Activated naive CD4-positive, alpha-beta T cell treated with anti-CD3 and anti-CD28 coated beads, Interleukin-2, amount 50 U/mL, for 72 hours (primary cell): ENCODE measurements around the gene TYMP. TPM values are rescaled to one million over a fixed set of nuclear protein-coding genes. Genes with fewer than 3 reads are reported as not detected.
A peak's percentile ranks its signal among the peaks of the same experiment; 100 is the strongest.

ENCODE experiments used
- ATAC-seq, 2 donors: fragments of 150-1000 bp; cut with Tn5 transposase; 2 replicates each; pipeline ENCODE4 v1.10.0; 2021; ENCODE audit warnings: mild to moderate bottlenecking in 2 of 2, moderate library complexity in 2 of 2
- DNase-seq, 2 donors: peaks; one replicate each; pipeline ENCODE4 v3.0.0; 2021 to 2022; ENCODE audit warnings: low spot score in 2 of 2
- H3K27ac Mint-ChIP-seq, 2 donors: one replicate each; pipeline ENCODE4 v1.8.0; 2022; ENCODE audit warnings: mild to moderate bottlenecking in 2 of 2, mixed read lengths in 2 of 2
- H3K36me3 Mint-ChIP-seq, 2 donors: one replicate each; pipeline ENCODE4 v1.8.0; 2022; ENCODE audit warnings: mixed read lengths in 2 of 2
- H3K9me3 Mint-ChIP-seq, 2 donors: one replicate each; pipeline ENCODE4 v1.8.0; 2022; ENCODE audit warnings: mixed read lengths in 2 of 2
- total RNA-seq, 2 donors: library from RNA; stranded (reverse); gene quantifications; one replicate each; pipeline ENCODE4 v1.2.3, GENCODE V29; 2022

Gene TYMP
- total RNA-seq, 2 donors from 2014 or later, result 20.8 to 74.5 TPM

DNA sequence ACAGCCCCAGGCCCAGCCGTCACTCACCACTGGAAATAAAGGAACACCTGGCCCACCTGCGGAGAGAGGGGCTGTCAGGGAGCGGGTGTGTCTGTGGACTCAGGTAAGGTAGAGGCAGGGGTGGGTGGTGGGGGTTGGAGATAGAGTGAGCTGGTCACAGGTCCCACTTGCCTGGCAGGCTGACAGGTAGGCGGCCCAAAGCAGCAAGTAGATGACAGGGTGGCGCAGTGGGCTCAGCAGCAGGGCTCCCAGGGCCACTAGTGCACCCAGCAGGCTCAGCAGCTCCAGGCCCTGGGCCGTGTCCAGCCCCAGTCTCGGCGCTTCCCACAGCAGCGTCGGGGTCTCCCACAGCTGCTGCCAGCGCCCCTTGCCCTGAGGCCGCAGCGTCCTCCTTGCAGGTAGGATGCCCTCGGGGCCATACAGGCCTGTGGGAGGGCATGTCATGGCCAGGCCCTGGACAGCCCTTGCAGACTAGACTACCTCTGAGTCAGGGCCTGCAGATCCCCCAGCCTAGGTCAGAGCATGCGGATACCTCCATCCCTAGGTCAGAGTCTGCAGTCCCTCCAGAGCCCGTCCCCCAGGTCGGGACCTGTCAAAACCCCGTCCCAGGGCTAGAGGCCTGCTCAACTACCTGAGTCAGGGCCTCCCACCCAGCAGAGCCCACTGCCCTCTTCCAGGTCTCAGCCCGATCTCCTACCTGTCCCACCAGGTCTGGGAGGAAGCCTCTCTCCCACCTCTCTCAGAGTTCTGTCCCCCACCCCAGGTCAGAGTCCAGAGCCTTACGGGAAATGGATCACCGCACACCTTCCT, 23.0 kb downstream of the TYMP start:
- peak overlapping the region; percentile 89 to 98 for H3K27ac Mint-ChIP-seq

DNA sequence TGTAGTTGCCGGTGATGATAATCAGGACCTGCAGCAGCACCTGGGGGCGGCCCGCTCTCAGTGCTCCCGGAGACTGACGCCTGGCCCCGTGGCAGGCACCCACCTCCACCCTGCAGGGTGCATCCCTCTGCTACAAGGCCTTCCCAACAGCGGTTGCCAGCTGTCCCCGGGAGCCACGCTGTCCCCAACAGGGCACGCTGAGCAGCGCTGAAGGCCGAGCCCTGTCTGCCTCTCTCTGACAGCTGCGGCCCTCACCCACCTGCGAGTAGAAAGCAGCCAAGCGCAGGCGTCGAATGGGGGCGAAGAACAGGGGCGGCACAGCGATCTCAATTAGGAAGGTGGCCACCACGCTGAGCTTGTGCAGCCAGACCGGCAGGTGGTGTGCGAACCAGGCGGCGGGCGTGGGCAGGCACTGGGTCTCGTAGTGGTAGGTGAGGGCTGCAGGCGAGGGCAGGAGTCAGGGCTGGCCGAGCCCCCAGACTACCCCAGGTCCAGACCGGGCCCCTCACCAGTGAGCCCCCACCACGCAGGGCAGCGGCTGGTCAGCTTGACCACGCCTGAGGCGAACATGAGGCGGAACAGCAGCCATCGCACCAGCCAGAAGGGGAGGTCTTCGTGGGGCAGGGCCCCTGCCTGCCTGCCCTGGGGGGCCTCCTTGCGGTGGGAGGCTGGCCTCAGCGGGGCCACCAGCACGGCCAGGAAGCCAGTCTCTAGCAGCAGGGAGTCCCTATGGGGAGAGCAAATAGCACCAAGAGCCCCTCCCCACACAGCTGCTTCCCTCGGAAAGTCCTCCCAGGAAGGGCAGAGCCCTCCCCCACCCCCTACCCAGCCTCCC, 23.8 kb downstream of the TYMP start:
- DNase-seq, result no peak
- H3K36me3 Mint-ChIP-seq, result peaks cover 12 to 22% of the 10 kb centered on the region in 2 donors
- H3K9me3 Mint-ChIP-seq, result no peaks in the 10 kb centered on the region
- ATAC-seq, result no peak
- no peak overlapping the region for H3K27ac Mint-ChIP-seq

More for the DNA sequence above, 23.0 kb downstream of the TYMP start:
- ATAC-seq, result peak in 1 of 2 donors; percentile 9
- DNase-seq, result no peak
- peaks cover 12 to 22% of the 10 kb centered on the region in 2 donors for H3K36me3 Mint-ChIP-seq
- no peaks in the 10 kb centered on the region for H3K9me3 Mint-ChIP-seq

DNA sequence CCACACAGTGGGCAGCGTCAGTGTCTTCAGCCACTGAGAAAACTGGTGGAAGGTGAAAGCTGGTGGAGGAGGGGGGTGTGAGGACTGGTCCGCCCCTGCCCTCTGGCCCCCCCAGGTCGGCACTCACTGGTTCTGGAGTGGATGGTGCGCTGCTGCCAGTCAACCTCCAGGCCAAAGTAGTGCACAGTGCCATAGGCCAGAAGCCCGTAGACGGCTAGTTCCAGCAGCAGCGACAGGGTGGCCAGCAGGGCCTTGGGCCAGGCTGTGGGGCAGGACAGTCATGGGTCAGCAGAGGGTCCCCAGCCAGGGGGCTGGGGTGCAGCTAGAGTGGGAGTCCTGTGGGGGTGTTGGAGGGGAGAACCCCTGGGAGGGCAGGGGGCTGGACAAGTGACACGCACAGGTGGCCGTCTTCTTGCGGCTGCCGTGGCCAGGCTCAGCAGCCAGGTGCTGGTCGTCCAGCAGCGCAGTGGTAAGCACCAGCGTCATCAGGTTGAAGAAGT, 24.5 kb downstream of the TYMP start:
- no peak for DNase-seq
- H3K9me3 Mint-ChIP-seq, result no peaks in the 10 kb centered on the region
- H3K27ac Mint-ChIP-seq, result no peak overlapping the region
- H3K36me3 Mint-ChIP-seq, result peaks cover 12 to 22% of the 10 kb centered on the region in 2 donors
- ATAC-seq, result no peak

DNA sequence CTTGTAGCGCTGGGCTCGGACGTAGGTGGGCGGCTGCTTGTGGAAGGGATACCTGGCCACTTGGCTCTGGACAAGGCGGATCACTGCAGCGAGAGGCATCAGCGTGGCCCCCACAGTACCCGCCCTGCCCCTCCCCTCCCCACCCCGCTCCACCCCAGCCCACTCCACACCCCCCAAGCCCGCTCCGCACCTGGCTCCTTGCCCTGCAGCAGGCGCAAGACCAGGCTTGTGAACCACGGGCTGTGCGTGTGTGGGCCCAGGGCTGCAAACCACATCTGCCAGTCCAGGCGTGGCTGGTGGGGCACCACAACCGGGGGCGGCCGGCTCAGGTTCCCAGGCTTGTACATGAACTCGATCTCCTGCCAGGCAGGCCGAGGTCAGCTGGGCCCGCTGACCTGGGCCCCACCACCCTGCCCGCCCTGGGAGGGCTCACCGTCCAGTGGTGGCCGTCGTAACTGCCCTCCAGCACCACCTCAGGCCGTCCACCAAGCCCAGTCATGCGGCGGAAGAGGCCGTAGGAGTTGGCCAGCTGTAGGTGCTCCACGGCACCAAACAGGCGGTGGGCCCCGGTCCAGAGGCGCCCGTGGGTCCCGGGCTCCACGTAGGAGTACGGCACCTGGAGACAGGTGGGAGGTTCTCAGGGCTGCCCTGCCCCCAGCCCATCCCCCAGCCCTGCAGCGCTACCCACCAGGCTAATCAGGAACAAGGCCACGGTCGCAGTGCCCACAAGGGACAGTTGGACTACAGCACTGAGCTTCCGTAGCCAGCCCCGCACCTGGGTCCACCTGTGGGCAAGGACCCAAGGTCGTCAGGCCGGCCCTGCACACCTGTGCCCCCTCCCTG, 25.2 kb downstream of the TYMP start:
- Mint-ChIP-seq H3K36me3 (peaks cover 12 to 21% of the 10 kb centered on the region in 2 donors), H3K9me3 (no peaks in the 10 kb centered on the region), H3K27ac (no peak overlapping the region)
- ATAC-seq, result no peak
- no peak for DNase-seq

DNA sequence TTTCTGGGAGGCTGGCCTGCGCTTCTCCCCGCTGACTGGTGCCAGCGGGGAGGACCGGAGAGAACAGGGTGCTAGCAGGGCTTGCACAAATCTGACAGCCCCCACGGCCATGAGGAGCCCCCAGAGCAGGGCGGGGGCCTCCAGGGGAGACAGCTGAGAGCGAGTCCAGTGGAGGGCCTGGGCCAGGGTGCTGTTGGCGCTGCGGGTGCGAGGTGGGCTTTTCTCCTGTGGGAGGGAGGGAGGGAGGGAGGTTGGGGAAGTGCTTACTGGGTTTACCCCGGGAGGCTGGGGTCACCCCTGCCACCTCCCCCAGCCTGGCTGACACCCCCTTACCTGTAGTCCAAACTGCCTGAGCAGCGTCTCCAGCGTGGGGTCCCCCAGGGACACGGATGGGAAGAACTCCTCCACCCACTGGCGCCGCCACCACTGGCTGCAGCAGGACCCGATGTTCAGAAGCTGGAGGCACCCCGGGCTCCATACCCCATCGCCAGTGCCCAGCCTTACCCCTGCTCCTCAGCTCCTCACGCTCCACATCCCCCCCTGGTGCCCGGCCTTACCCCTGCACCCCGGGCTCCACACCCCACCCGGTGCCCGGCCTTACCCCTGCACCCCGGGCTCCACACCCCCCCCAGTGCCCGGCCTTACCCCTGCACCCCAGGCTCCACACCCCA, 26.2 kb downstream of the TYMP start:
- no peak overlapping the region for H3K27ac Mint-ChIP-seq
- H3K9me3 Mint-ChIP-seq, result no peaks in the 10 kb centered on the region
- ATAC-seq, result no peak
- no peak for DNase-seq
- peaks cover 6 to 11% of the 10 kb centered on the region in 2 donors for H3K36me3 Mint-ChIP-seq

DNA sequence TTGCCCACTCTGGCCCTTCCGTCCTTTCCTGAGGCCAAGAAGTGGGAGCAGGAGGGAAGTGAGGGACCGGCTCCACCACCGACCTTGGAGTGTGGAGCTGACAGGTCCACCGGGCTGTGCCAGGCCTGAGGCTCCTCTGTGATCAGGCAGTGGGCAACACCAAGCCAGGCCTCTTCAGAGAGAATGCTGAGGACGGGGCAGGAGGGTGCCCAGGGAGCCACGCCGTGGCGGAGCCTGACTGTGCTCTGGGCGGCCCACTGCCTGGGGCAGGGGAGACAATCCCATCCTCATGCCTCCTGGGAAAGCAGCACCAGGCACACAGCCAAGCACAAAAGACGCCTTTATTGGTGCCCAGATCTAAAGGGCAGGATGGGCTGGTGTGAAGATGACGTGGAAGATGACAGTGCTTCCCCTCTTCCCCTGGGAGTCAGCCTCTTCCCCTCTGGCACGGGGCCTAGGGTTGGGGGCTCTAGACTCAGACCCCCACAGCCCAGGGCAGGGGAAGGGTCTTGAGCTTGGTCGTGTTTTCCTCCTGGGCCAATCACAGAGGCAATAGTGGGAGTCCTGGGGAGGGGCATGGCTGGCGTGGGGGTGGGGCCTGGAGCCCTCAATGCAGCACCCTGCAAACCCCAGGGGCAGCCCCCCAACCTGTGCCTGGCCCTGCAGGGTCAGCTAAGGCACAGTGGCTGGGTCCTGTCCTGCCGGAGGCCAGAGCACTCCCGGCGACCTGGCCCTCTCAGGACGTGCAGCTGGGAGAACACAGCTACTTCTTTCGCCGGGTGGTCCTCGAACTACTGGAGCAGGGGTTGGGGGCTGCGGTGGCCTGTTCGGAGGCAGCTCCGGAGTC, 27.0 kb downstream of the TYMP start:
- ATAC-seq (no peak), DNase-seq (no peak)
- Mint-ChIP-seq H3K9me3 (no peaks in the 10 kb centered on the region), H3K36me3 (peaks cover 6 to 8% of the 10 kb centered on the region in 2 donors), H3K27ac (no peak overlapping the region)

DNA sequence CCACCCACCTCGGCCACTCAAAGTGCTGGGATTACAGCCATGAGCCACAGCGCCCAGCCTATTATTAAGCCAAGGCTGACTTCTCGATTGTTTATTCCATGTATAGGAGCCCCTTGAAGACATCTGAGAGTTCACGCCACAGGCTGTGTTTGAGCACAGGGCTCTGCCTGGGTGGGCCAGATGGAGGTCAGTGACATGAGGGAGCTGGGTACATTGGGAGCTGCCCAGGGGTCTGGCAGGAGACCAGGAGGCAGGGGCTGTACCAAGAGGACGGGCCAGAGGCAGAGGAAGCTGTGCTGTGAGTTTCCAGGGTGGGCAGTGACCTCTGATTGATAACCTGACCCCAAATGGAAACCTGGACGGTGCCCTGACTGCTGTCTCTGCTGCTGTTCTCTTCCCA, 27.7 kb downstream of the TYMP start:
- DNase-seq (no peak), ATAC-seq (no peak)
- Mint-ChIP-seq H3K9me3 (no peaks in the 10 kb centered on the region), H3K36me3 (peaks cover 2 to 4% of the 10 kb centered on the region in 2 donors), H3K27ac (no peak overlapping the region)

DNA sequence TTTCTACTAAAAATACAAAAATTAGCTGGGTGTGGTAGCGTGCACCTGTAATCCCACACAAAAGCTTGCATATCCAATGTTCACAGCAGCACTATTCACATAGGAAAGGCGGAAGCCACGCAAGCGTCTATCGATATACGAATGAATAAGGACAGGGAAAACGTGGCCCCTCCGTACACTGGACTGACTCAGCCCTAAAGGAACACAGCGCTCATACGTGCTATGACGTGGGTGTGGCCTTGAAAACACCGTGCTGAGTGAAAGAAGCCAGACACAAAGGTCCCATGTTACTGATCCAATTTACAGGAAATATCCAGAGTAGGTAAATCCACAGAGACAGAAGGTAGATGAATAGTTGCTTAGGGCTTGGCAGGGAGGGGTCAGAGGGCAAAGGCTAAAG, 29.4 kb downstream of the TYMP start:
- ATAC-seq, result no peak
- H3K27ac Mint-ChIP-seq, result no peak overlapping the region
- no peaks in the 10 kb centered on the region for H3K36me3 Mint-ChIP-seq
- no peak for DNase-seq
- no peaks in the 10 kb centered on the region for H3K9me3 Mint-ChIP-seq

DNA sequence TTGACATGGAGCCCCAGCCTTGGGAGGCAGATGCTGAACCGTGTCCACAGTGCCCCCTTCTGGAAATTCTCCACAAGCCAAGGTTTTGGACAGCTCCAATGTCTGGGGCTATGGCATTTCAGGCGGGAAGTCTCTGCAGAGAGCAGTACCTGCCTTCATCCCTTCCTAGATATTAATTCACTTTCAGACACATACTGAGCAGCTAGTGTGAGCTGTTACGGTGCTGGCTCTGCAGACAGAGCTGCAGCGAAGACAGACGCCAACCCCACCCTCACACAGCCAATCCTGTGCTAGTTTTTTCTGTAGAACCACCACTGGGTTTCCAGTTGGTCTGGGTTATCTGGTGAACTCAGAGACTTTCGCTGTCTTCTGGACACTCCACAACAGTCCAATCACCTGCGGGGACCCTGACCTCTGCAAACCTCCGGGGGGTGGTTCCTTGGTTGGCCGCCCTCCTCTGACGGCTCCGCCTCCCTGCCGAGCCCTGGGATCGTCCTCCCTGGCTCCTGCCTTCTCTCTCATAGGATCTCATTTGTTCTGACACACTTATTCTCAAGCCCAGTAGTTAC, 31.4 kb downstream of the TYMP start:
- Mint-ChIP-seq H3K27ac (peak overlapping the region in 1 of 2 donors; percentile 50), H3K9me3 (no peaks in the 10 kb centered on the region), H3K36me3 (no peaks in the 10 kb centered on the region)
- peak in 1 of 2 donors; percentile 74 for DNase-seq
- ATAC-seq, result peak; percentile 91

DNA sequence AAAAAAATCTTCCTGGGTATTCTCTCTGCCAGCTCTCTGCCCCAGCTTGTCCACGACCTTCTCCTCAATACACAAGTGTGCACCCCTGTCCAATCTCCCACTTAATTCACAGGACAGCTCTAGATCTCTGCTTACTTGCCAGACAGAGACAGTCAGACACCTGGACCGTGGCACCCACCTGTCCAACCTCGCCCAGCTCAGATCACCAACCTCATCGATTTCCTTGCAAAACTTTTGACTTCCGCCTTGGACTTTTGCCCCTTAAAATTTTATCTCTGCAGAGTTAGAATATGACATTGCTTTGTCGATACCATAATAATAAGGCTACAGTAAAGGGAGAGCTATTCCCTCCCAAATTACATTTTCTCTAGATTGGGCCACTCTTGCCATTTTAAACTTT, 32.7 kb downstream of the TYMP start:
- no peak for ATAC-seq

DNA sequence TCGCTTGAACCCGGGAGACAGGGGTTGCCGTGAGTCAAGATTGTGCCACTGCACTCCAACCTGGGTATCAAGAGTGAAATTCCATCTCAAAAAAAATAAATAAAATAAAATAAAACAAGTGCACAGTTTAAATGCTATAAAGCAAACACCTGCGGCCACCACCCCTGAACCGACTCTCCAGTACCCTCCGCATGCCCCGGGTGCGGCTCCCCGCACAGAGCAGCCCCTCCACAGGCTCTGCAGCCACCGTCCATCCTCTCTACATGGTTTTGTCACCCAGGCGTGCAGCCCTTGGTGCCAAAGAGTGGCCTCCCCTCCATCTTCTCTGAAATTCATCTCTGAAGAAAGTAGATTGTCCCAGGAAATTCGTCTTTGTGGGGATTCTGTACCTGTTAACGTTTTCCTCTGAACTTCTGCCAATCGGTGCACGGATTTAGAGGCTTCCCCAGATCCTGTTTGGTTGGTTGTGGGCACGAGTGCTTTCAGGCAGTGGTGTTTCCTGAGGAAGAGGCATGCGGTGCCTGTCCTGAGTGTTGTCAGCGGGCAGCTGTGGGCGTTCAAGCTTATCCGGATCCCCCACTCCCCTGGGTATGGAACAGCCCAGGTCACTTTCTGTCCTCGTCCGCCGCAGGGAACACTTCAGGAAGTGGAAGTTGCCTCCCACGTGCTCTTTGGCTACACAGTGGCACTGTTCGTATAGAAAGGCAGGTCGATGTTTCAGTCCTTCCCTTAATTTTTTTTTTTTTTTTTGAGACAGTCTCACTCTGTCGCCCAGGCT, 39.1 kb downstream of the TYMP start:
- ATAC-seq, result peak; percentile 29 to 77
- Mint-ChIP-seq H3K27ac (peak overlapping the region; percentile 16 to 62), H3K9me3 (no peaks in the 10 kb centered on the region), H3K36me3 (no peaks in the 10 kb centered on the region)
- no peak for DNase-seq

More for the DNA sequence above, 32.7 kb downstream of the TYMP start:
- no peak for DNase-seq
- no peaks in the 10 kb centered on the region for H3K9me3 Mint-ChIP-seq
- no peaks in the 10 kb centered on the region for H3K36me3 Mint-ChIP-seq
- no peak overlapping the region for H3K27ac Mint-ChIP-seq

DNA sequence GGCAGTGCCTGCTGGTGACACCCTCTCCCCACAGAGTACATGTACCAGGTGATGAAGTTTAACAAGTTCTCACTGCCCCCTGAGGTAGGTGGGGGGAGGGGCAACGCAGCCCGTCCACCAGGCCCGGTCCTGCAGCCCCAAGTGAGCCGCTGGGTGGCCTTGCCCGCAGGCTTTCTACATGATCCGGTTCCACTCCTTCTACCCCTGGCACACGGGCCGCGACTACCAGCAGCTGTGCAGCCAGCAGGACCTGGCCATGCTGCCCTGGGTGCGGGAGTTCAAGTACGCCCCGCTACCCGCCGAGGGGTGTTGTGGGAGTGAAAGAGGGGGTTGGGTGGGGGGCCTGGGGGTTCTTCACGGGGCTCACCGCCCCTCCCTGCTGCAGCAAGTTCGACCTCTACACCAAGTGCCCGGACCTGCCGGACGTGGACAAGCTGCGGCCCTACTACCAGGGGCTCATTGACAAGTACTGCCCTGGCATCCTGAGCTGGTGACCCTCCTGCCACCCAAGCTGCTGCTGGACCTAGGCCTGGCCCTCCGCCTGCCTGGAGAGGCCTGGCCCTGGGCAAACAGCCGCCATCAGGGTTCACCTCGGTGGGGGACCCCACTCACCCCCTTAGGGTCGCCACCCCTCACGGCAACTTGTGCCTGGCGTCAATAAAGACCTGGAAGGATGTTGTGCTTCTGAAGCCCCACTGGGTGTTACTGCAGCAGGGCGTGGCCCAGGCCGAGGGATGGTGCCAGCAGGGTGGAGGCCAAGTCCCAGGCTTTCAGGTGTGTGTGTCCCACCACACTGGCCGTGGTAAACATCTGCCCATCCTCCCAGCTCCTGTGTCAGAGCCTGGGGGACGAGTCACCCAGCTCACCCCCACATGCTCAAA, 40.2 kb downstream of the TYMP start:
- Mint-ChIP-seq H3K27ac (no peak overlapping the region), H3K9me3 (no peaks in the 10 kb centered on the region), H3K36me3 (no peaks in the 10 kb centered on the region)
- ATAC-seq, result no peak
- DNase-seq, result no peak

DNA sequence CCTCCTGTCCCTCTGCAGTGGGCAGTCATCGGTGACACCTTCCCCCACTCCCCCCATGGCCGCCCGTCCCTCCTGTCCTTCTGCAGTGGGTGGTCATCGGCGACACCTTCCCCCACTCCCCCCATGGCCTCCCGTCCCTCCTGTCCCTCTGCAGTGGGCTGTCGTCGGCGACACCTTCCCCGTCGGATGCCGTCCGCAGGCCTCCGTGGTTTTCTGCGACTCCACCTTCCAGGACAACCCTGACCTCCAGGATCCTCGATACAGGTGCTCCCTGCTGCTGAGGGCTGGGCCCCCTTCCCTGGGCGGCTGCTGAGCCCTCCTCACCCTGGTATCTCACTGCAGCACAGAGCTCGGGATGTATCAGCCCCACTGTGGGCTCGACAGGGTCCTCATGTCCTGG, 40.9 kb downstream of the TYMP start:
- no peak for ATAC-seq
- no peak for DNase-seq
- H3K9me3 Mint-ChIP-seq, result no peaks in the 10 kb centered on the region
- H3K27ac Mint-ChIP-seq, result no peak overlapping the region
- no peaks in the 10 kb centered on the region for H3K36me3 Mint-ChIP-seq
